SK-N-SH (cell line): ENCODE results near the gene TIGD7.

ENCODE experiments used
- CHD2 ChIP-seq: fragments of 150-350 bp; IDR thresholded peaks from 2 replicates; pipeline ENCODE4 v1.6.1; 2018; ENCODE audit warnings: low read length; ENCODE audit not compliant: partially characterized antibody
- CTCF ChIP-seq: fragments of 200-600 bp; sonication (generic); IDR thresholded peaks from 2 replicates; pipeline ENCODE4 v1.6.1; 2017; ENCODE audit warnings: antibody characterized with exemption, mild to moderate bottlenecking, moderate library complexity
- EP300 ChIP-seq, 2 experiments: IDR thresholded peaks; 2 replicates each; pipeline versions ENCODE4 v1.4.0 to v1.6.1; 2012; ENCODE audit warnings: borderline replicate concordance in 1 of 2, low read depth in 1 of 2, low read length in 1 of 2
- EZH2phosphoT487 ChIP-seq: fragments of 200-600 bp; sonication (generic); IDR thresholded peaks from 2 replicates; pipeline ENCODE4 v1.6.1; 2017; ENCODE audit warnings: low read depth, mixed run types, mild to moderate bottlenecking, antibody characterized with exemption, moderate library complexity, borderline replicate concordance
- MAX ChIP-seq: IDR thresholded peaks from 2 replicates; pipeline ENCODE4 v1.4.0; 2012; ENCODE audit warnings: low read depth
- NFIC ChIP-seq: IDR thresholded peaks from 2 replicates; pipeline ENCODE4 v1.4.0; 2012; ENCODE audit warnings: borderline replicate concordance
- NRF1 ChIP-seq: IDR thresholded peaks from 2 replicates; pipeline ENCODE4 v1.6.1; 2012; ENCODE audit warnings: low read depth, mild to moderate bottlenecking, low read length
- POLR2AphosphoS5 ChIP-seq: IDR thresholded peaks from 2 replicates; pipeline ENCODE4 v1.6.1; 2012; ENCODE audit warnings: low read depth, low read length
- RAD21 ChIP-seq: IDR thresholded peaks from 2 replicates; pipeline ENCODE4 v1.6.1; 2012; ENCODE audit warnings: mild to moderate bottlenecking, low read length
- REST ChIP-seq: IDR thresholded peaks from 2 replicates; pipeline ENCODE4 v1.6.1; 2012; ENCODE audit warnings: mild to moderate bottlenecking, low read depth, low read length, moderate library complexity
- TEAD4 ChIP-seq: IDR thresholded peaks from 2 replicates; pipeline ENCODE4 v1.4.0; 2012; ENCODE audit warnings: mild to moderate bottlenecking, borderline replicate concordance; ENCODE audit not compliant: insufficient read depth
- YY1 ChIP-seq: IDR thresholded peaks from 2 replicates; pipeline ENCODE4 v1.4.0; 2012; ENCODE audit warnings: low read depth, mild to moderate bottlenecking

GRCh38 chr16:3317315-3317999, 12.2 kb upstream of the TIGD7 start:
- no peak for TF ChIP-seq POLR2AphosphoS5
- TF ChIP-seq CTCF, result no peak
- TF ChIP-seq NRF1, result no peak
- TF ChIP-seq EP300 (IDR thresholded peaks at IDR 0.05; ENCODE audit: borderline replicate concordance in 1 of 2, low read depth in 1 of 2, low read length in 1 of 2), result no peak
- TF ChIP-seq NFIC, result no peak
- no peak for TF ChIP-seq RAD21
- TF ChIP-seq TEAD4, result no peak
- no peak for TF ChIP-seq YY1
- no peak for TF ChIP-seq CHD2
- no peak for TF ChIP-seq REST
- no peak for TF ChIP-seq MAX
- no peak for TF ChIP-seq EZH2phosphoT487
